ENCODE measurements around the gene SLC29A1.
"Not testable (repeated sequence)": the region's sequence is repeated elsewhere in the genome, so short reads cannot be mapped to it uniquely, and the experiment has no call there.

SLC29A1 gene

GRCh38 chr6:44224029-44224964, 902 bp downstream of the SLC29A1 start:
- peak; percentile 15 for DNase-seq

DNA sequence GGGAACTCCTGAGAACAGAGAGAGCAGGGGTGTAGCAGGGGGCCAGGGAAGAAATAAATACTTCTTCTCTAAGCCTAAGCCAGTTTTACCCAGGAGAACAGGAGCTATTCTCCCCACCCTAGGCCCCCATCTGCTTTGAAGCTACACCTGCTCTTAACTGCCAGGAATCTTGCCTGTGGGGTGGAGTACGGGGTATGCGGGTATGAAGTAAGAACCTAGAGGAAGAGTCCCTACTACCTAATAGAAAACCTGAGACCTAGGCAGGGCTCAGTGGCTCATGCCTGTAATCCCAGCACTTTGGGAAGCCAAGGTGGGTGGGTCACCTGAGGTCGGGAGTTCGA, 1.5 kb downstream of the SLC29A1 start:
- DNase-seq, result no peak

- no peak for DNase-seq
Observed at GRCh38 chr6:44225579-44226325, 2.4 kb downstream of the SLC29A1 start.

GRCh38 chr6:44226368-44227147, 3.2 kb downstream of the SLC29A1 start:
- DNase-seq, result no peak

GRCh38 chr6:44227148-44227793, 3.9 kb downstream of the SLC29A1 start:
- no peak for DNase-seq

GRCh38 chr6:44228031-44228430, 4.6 kb downstream of the SLC29A1 start:
- no peak for DNase-seq

DNA sequence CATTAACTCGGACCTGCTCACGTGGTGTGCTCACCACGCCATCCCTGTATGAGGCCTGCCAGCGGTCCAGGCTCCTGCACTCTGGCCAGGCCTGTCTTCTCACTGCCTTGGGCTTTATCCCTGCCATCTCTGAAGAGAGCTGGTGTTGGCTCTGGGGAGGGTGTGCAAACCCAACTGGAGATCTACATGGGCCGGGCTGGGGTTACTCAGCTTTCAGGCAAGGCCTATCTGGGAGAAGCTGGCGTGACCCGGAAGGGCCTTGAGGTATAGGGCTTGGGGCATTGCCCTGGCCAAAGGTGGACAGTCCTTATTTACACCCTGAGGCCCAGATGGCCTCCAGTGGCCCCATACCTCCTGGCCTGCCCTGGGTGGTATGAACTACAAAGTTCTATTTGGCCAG, 5.0 kb downstream of the SLC29A1 start:
- DNase-seq, result no peak

DNA sequence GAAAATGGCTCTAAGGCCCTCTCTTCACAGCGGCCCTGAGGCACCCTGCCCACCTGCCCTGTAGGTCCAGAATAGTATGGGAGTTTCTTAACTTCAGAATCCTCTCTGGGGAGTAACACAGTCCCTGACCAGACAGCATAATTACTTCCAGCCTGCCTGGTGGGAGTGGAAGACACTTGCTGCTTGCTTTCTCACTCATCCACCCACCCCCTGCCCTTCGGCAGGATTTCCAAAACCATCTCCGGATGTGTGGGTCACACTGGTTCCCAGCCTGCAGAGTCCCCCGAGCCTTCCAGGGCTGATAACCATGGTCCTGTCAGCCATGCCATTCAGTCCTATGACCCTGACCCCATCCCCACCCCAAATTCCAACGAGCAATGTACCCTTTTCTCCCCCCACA, 5.4 kb downstream of the SLC29A1 start:
- DNase-seq, result no peak

DNA sequence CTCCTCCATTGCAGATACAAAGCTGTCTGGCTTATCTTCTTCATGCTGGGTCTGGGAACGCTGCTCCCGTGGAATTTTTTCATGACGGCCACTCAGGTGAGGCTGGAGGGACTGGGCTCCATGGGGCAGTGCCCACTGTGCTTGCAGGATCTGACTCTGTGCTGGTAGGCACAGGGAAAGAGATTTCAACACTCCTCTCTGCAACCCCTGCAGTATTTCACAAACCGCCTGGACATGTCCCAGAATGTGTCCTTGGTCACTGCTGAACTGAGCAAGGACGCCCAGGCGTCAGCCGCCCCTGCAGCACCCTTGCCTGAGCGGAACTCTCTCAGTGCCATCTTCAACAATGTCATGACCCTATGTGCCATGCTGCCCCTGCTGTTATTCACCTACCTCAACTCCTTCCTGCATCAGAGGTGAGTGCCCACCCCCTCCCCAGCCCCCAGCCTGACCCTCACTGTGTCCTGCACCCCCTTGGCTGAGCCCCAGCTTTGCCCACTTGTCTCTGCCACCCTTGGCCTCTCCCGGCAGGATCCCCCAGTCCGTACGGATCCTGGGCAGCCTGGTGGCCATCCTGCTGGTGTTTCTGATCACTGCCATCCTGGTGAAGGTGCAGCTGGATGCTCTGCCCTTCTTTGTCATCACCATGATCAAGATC, 6.1 kb downstream of the SLC29A1 start:
- no peak for DNase-seq

DNA sequence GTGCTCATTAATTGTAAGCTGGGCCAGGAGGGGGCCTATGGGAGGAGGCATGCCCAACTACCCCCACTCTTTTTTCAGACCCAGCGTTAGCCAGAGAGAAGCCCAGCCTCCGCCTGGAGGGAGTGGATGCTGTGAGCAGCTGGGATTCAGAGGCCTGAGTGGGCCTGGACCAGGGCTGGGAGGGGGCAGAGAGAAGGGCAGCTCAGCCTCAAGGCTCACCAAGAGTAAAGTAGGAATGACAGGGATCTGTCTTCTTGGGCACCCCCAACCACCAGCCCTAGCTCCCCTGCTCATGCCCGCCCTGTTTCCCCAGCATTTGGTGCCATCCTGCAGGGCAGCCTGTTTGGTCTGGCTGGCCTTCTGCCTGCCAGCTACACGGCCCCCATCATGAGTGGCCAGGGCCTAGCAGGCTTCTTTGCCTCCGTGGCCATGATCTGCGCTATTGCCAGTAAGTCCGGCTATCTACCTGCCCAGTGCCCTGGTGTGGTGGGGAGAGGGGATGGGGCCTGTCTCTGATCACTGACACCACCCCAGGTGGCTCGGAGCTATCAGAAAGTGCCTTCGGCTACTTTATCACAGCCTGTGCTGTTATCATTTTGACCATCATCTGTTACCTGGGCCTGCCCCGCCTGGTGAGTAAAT, 6.8 kb downstream of the SLC29A1 start:
- DNase-seq, result no peak

DNA sequence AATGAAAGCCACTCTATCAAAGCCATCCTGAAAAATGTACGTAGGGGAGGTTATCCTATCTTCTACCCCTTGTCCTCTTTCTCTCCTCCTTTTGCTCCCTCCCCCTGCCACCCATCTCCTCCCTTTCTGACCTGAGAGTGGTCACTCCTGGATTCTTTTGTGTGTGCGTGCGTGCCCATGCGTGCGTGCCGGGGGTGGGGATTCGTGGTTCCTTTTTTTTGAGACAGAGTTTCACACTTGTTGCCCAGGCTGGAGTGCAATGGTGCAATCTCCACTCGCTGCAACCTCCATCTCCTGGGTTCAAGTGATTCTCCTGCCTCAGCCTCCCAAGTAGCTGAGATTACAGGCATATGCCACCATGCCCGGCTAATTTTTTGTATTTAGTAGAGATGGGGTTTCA, 8.0 kb downstream of the SLC29A1 start:
- DNase-seq, result not testable (repeated sequence)

DNA sequence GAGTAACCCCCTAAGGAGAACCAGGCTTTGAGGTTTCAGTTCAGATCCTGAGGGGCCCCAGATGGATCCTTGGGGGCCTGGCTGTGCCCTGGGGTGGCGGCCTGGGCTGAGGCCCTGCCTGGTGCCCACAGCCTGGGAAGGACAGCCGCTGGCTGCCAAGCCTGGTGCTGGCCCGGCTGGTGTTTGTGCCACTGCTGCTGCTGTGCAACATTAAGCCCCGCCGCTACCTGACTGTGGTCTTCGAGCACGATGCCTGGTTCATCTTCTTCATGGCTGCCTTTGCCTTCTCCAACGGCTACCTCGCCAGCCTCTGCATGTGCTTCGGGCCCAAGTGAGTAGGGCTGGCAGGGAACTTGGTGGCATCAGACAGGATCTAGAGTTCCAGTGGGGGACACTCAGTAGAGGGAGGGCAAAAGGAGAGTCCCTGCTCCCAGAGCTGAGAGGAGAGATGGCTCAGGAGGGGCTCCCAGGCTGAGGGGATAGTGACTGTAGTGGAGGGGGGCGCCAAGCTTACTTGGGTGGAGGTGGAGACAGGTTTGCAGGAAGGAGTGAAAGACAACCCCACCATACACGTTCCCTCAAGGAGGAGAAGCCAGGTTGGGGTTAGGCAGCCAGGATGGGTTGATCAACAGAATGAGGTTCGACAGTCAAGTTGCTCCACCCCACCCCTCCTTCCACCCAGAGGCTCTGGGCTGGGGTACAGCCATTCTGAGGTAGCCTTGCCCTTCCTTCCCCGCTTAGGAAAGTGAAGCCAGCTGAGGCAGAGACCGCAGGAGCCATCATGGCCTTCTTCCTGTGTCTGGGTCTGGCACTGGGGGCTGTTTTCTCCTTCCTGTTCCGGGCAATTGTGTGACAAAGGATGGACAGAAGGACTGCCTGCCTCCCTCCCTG, 9.5 kb downstream of the SLC29A1 start:
- DNase-seq, result no peak

GRCh38 chr6:44233567-44234100, 10.2 kb downstream of the SLC29A1 start:
- DNase-seq, result no peak

- DNase-seq, result no peak
Observed at GRCh38 chr6:44234101-44235025, 11.0 kb downstream of the SLC29A1 start.

DNA sequence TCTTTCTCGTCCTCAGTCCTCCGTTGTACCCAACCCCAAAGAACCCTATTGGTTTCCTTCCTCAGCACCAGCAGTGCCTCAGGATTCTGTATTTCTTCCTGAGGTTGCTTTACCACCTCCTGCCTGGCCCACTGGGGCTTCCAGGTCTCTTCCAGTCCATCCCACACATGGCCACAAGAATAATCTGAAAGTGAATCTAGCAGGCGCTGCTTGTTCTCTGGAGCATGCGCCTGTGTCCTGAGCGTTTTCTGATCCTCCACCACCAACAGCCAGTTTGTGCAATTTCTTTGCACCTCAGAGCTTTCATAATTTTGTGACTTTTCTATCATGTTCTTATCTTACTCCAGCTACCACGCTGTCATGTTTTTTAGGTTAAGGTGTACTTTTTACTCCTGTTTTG, 11.9 kb downstream of the SLC29A1 start:
- DNase-seq, result no peak

- no peak for DNase-seq
Observed at GRCh38 chr6:44235891-44236516, 12.6 kb downstream of the SLC29A1 start.

- peak; percentile 72 for DNase-seq
Observed at GRCh38 chr6:44237021-44237812, 13.8 kb downstream of the SLC29A1 start.

Measured in DMS79 (cell line).